Kidney glomerular epithelial cell (primary cell): ENCODE data around the gene ABCA1.
"Not testable (repeated sequence)": the region's sequence is repeated elsewhere in the genome, so short reads cannot be mapped to it uniquely, and the experiment has no call there.

Source experiments
- DNase-seq: peaks from one replicate; lab custom pipeline; 2025; lab: John Stamatoyannopoulos, UW

The ABCA1 gene, protein sequence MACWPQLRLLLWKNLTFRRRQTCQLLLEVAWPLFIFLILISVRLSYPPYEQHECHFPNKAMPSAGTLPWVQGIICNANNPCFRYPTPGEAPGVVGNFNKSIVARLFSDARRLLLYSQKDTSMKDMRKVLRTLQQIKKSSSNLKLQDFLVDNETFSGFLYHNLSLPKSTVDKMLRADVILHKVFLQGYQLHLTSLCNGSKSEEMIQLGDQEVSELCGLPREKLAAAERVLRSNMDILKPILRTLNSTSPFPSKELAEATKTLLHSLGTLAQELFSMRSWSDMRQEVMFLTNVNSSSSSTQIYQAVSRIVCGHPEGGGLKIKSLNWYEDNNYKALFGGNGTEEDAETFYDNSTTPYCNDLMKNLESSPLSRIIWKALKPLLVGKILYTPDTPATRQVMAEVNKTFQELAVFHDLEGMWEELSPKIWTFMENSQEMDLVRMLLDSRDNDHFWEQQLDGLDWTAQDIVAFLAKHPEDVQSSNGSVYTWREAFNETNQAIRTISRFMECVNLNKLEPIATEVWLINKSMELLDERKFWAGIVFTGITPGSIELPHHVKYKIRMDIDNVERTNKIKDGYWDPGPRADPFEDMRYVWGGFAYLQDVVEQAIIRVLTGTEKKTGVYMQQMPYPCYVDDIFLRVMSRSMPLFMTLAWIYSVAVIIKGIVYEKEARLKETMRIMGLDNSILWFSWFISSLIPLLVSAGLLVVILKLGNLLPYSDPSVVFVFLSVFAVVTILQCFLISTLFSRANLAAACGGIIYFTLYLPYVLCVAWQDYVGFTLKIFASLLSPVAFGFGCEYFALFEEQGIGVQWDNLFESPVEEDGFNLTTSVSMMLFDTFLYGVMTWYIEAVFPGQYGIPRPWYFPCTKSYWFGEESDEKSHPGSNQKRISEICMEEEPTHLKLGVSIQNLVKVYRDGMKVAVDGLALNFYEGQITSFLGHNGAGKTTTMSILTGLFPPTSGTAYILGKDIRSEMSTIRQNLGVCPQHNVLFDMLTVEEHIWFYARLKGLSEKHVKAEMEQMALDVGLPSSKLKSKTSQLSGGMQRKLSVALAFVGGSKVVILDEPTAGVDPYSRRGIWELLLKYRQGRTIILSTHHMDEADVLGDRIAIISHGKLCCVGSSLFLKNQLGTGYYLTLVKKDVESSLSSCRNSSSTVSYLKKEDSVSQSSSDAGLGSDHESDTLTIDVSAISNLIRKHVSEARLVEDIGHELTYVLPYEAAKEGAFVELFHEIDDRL (N-terminal part only)

GRCh38 chr9:104927912-104928740 lies at the start of gene ABCA1:
Gene ABCA1 (minus strand): TSS chr9:104928155. CDS start chr9:104903679, 24,476 bp downstream.
- no peak for DNase-seq

GRCh38 chr9:104977580-104977979 lies 49.6 kb upstream of the ABCA1 start:
- no peak for DNase-seq

DNA sequence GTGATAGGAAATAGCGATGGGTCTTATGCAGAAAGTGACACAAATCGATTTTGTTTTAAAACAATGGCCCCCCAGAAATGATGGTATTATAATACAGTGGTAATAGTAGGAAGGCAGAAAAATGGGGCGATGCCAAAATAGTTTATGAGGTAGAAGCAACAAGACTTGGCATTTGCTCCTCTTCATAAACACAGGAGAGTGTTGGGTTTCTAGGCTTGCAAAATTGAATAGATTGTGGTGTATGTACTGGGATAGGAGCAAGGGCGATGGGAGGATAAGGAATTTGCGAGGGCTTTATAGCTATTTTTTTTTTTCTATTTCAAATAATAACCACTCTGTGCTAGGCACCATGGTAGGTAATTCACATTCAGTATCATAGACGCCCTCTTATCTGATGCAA lies 49.2 kb upstream of the ABCA1 start:
- DNase-seq: no peak

DNA sequence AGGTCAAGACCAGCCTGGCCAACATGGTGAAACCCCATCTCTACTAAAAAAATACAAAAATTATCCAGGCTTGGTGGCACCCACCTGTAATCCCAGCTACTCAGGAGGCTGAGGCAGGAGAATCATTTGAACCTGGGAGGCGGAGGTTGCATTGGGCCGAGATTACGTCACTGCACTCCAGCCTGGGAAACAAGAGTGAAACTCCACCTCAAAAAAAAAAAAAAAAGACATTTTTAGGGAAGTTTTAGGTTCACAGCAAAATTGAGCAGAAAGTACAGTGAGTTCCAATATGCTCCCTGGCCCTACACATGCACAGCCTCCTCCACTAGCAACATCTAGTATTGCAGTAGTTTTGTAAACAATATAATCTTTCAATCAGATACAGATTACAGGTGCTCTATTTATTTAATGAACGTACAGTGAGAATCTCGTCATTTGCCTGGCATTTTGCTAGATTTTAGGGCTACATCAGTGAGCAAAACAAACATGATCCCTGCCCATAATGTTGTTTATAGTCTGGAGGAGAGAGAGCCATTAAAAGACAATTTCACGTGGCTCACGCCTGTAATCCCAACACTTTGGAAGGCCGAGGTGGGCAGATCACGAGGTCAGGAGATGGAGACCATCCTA lies 48.1 kb upstream of the ABCA1 start:
- not testable (repeated sequence) for DNase-seq

DNA sequence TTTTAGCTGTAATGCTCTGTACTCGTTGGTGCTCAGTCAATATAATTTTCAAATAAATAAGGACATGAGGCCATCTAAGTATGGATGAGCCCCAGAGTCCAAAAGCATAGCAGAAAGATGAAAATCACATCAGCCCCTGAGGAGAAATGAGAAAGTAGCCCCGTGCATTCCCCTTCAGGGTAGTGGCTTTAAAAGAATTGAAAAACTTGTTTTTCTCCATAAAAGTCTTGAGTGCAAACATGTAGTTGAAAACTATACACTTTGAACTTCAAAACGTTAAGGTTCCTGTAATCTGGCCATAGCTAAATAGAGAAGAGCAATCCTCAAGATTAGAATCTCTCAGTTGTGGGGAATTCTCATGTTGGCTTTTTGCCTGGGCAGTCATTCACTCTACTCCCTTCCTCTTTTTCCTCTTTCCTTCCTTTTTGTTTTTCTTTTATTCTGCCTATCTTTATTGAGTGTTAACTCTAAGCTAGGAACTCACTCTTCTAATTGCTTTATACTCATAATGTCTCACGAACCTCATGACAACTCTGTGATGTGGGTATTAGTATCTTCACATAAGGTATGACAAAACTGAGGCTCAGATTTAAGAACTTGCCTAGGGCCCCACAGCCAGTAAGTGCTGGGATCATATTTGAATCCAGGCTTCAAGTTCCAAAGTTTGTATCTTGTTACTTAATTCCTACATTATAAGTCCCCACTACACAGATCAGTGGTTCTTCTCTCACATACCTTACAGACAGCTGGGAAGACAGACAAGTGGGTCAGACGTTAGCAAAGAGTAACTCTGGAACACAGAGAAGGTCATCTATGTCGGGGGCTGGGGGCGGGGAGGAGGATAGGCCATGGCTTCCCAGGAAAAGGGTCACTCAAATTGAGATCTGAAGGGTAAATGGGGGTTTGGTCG lies 46.4 kb upstream of the ABCA1 start:
- no peak for DNase-seq

DNA sequence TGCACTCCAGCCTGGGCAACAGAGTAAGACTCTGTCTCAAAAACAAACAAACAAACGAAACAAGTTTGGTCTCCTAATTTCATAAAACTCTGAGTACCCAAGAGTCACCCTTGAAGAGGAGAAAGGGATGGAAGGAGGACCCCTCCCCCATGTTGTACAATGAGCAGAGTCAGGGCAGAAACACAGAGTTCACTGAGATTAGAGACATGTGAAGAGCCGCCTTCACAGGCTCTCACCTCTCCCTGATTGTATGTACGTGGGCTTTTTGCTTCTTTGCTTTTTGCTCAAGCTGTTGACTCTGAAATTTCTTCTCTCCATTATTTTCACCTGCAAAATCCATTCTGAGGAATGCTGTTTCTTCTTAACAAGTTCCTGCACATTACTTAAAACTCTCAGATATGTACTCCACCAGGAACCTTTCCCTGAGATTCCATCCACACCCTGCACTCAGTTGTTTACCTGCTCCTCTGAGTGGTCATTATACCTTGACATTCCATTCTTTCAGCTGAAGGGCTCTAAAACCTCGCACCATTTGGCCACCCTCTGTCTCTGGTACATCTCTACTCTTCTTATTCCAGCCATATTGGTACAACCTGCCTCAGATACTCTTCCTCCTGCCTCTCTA lies 44.4 kb upstream of the ABCA1 start:
- no peak for DNase-seq

- DNase-seq: peak; percentile 15
Observed at GRCh38 chr9:104971511-104971910, 43.6 kb upstream of the ABCA1 start.

DNA sequence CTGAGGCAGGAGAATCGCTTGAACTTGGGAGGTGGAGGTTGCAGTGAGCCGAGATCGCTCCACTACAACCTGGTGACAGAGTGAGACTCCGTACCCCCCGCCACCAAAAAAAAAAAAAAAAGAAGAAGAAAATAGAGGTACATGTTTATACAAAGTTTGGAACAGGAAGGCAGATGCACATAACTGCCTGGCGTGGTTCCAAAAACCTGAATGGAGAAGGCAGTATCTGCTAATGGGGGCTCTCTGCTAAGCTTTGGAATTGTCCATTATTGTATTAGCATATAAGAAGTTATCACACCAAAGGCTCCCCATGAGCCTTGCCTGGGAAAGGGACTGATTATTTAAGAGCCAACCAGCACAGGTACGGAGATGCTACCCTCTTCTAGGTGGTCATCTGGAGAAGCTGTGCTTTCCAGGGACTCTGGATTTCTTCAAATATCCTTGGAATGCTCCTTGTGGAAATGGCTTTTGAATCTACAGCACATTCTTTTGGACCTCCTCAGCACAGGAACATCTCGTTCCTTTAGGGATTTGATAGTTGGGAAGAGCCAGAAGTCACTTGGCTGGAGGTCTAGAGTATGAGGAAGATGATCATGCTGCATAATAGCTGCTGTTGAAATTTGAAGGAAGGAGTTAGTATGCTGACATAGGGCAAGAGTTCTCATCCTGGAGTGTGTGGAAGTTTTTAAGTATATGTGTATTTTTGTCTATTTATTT lies 42.5 kb upstream of the ABCA1 start:
- no peak for DNase-seq

- DNase-seq: no peak
Observed at GRCh38 chr9:104969116-104969515, 41.2 kb upstream of the ABCA1 start.

DNA sequence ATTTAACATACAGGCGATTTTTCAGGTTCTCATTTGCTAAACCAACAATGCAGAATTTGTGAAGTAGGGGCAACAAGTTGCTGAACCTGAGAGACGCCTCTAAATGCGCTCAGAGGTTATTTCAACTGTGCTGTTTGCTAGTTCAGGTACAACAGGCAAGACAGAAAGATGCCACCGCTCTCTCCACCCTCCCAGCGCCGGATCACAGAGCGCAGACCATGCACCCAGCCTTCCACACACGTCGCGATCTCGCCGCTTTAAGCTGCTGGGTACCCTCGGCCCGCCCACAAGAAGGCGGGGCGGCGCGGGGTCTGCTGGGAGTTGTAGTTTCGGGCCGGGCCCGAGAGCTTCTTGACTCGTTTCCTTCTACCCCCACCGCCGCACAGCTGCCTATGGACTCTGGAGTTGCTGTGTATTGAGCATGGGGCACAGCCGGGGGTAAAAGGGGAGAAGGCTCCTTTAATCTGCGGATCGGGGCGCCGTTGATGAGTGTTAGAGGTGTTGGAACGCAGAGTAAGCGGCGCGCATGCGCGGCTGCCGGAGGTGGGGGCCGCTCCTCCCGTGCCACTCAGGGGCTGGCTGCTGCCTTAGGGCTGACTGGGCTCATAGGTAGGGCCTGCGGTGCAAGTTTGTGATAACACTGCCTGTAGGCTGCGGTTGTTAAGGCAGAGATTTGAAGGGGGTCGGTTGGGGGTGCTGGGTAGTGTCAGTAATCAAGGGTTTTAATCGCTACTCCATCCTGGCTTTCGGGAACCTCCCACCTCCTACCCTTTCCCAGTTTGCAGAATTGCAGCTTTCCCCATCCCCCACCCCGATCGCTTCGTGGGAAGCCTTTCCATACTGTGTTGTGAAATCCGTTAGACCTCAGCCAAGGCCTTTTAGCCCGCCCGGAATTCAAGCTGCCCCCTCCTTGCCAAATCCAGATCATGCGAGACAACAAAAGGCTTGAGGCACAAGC lies 40.3 kb upstream of the ABCA1 start:
- peak; percentile 86 for DNase-seq

DNA sequence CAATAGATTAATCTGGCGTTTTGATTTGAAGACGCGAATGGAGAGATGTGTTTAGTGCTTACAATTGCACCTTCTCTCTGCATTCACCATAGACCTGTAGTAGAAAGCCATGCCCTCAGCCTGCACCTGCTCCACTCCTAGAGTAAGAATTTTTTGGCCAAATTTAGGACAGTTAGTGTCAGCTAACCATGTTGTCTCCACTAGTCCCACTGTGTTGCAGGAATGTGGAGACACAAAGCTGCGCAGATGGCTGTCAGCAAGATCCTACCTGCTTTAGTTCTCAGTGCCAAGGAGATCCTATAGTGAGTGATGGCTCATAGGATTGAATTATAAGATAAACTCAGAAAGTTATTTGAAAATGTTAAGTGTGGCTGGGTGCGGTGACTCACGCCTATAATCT lies 35.1 kb upstream of the ABCA1 start:
- no peak for DNase-seq

DNA sequence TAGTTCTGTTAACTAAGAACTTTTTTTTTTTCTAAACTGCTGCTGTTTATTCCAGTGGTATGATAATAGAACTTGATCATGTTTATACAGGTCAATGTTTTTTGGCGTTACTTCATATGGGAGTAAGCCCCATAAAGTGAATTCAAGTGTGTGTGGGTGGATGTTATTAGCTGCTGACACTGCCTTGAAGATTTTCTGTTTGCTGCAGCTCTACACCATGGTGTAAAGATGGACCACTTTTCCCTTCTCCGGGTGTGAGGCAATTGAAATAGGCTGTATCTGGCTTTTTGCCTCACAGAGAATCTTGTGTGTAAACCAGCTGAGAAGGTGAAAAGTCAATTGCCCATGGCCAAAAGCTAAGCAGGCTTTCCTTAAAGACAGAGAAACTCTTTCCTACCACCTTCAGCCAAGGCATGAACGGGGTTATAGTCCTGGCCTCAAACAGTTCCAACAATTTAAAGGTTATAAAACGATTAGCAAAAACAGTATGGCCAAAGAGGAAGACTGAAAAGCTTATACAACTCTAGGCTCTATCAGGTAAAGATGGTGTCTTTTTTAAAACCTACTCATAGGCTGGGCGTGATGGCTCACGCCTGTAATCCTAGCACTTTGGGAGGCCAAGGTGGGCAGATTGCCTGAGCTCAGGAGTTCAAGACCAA lies 33.9 kb upstream of the ABCA1 start:
- DNase-seq: no peak

- no peak for DNase-seq
Observed at GRCh38 chr9:104961238-104961637, 33.3 kb upstream of the ABCA1 start.

- no peak for DNase-seq
Observed at GRCh38 chr9:104960662-104961061, 32.7 kb upstream of the ABCA1 start.

DNA sequence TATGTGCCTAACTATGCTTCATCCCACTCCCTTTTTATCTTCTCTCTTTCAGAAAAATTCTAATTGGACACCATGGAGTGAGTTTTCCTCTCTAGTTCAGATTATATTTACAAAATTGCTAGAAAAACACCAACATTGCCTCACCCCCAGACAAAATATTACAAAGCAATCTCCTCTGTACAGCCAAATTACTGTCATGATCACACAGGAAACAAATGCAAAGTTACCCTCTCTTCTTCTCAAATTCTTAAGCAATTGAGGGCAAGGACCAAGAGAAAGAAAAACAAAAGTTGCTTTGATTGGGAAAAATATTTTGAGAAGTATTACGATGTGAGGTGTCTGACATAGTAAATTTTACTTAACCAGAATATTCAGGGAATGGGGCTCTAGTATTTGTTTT lies 30.8 kb upstream of the ABCA1 start:
- no peak for DNase-seq

GRCh38 chr9:104958006-104958405 lies 30.1 kb upstream of the ABCA1 start:
- not testable (repeated sequence) for DNase-seq

DNA sequence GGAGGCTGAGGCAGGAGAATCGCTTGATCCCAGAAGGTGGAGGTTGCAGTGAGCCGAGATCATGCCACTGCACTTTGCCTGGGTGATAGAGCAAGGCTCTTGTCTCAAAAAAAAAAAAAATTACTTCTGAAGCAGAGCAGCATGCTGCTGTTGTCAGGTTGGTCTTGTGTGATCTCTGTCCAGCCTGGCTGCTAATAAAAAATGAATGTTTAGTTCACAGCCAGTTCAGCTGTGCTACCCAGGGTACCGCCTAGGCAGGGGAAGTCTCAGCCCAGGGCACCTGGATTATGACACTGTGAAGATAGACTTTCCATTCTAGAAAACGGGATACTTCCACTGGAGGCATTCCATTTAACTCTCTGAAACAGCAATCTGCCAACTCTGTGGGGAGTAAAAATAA lies 23.5 kb upstream of the ABCA1 start:
- DNase-seq: no peak
